ENCODE data around the gene CREB3L2. TPM values are rescaled to one million over a fixed set of nuclear protein-coding genes. Genes with fewer than 3 reads are reported as not detected.
A peak's percentile ranks its signal among the peaks of the same experiment; 100 is the strongest.

Gene CREB3L2
- total and polyA plus RNA-seq, 3 experiments from 2014 or later = 12.5 to 25.0 (median 23.9) TPM

GRCh38 chr7:137952426-137952805 is 49.5 kb downstream of the CREB3L2 start:
- Mint-ChIP-seq H3K4me3 (no peak overlapping the region), H3K27ac (no peak overlapping the region), H3K4me1 (peaks cover 17 to 30% (median 19%) of the 10 kb centered on the region in 3 donors), H3K9me3 (no peaks in the 10 kb centered on the region), H3K36me3 (peaks cover 0 to 3% (median 2%) of the 10 kb centered on the region in 3 donors), H3K27me3 (no peaks in the 10 kb centered on the region)
- DNase-seq = no peak
- no peaks in the 10 kb centered on the region for H3K9me3 ChIP-seq (ENCODE audit: low read length)
- no peak overlapping the region for H3K4me3 ChIP-seq (ENCODE audit: low read length)
- POLR2A ChIA-PET = no interaction called here
- H3K27ac ChIP-seq (ENCODE audit: low read depth, low read length) = no peak overlapping the region
- H3K36me3 ChIP-seq (ENCODE audit: insufficient read depth, low read length) = no peaks in the 10 kb centered on the region
- H3K4me1 ChIP-seq (ENCODE audit: insufficient read depth, low read length) = peaks cover 8% of the 10 kb centered on the region
- no peaks in the 10 kb centered on the region for H3K27me3 ChIP-seq (ENCODE audit: insufficient read depth, low read length, poor library complexity, severe bottlenecking)
- CTCF ChIA-PET = no interaction called here

- Mint-ChIP-seq H3K36me3 (peaks cover 0 to 2% (median 0%) of the 10 kb centered on the region in 3 donors), H3K9me3 (no peaks in the 10 kb centered on the region), H3K4me1 (peaks cover 16 to 30% (median 19%) of the 10 kb centered on the region in 3 donors), H3K4me3 (no peak overlapping the region), H3K27me3 (no peaks in the 10 kb centered on the region), H3K27ac (no peak overlapping the region)
- ChIA-PET CTCF (no interaction called here), POLR2A (no interaction called here)
- Histone ChIP-seq H3K27ac (ENCODE audit: low read depth, low read length) (no peak overlapping the region), H3K27me3 (ENCODE audit: insufficient read depth, low read length, poor library complexity, severe bottlenecking) (no peaks in the 10 kb centered on the region), H3K9me3 (ENCODE audit: low read length) (no peaks in the 10 kb centered on the region), H3K4me3 (ENCODE audit: low read length) (no peak overlapping the region), H3K36me3 (ENCODE audit: insufficient read depth, low read length) (no peaks in the 10 kb centered on the region), H3K4me1 (ENCODE audit: insufficient read depth, low read length) (peaks cover 8% of the 10 kb centered on the region)
- DNase-seq = no peak
These were observed 50.0 kb downstream of the CREB3L2 start for GRCh38 chr7:137951700-137952425.

- Mint-ChIP-seq H3K4me1 (peaks cover 16 to 30% (median 19%) of the 10 kb centered on the region in 3 donors), H3K27me3 (no peaks in the 10 kb centered on the region), H3K27ac (no peak overlapping the region), H3K4me3 (no peak overlapping the region), H3K9me3 (no peaks in the 10 kb centered on the region), H3K36me3 (peaks cover 0 to 2% (median 0%) of the 10 kb centered on the region in 3 donors)
- Histone ChIP-seq H3K27me3 (ENCODE audit: insufficient read depth, low read length, poor library complexity, severe bottlenecking) (no peaks in the 10 kb centered on the region), H3K9me3 (ENCODE audit: low read length) (no peaks in the 10 kb centered on the region), H3K4me1 (ENCODE audit: insufficient read depth, low read length) (peaks cover 8% of the 10 kb centered on the region), H3K36me3 (ENCODE audit: insufficient read depth, low read length) (no peaks in the 10 kb centered on the region), H3K4me3 (ENCODE audit: low read length) (no peak overlapping the region), H3K27ac (ENCODE audit: low read depth, low read length) (no peak overlapping the region)
- no peak for DNase-seq
- CTCF ChIA-PET = no interaction called here
- POLR2A ChIA-PET = no interaction called here
These were observed 50.9 kb downstream of the CREB3L2 start for GRCh38 chr7:137950967-137951366.

GRCh38 chr7:137950263-137950621 is 51.6 kb downstream of the CREB3L2 start:
- Histone ChIP-seq H3K27ac (ENCODE audit: low read depth, low read length) (no peak overlapping the region), H3K9me3 (ENCODE audit: low read length) (no peaks in the 10 kb centered on the region), H3K36me3 (ENCODE audit: insufficient read depth, low read length) (no peaks in the 10 kb centered on the region), H3K4me3 (ENCODE audit: low read length) (no peak overlapping the region), H3K4me1 (ENCODE audit: insufficient read depth, low read length) (peaks cover 8% of the 10 kb centered on the region), H3K27me3 (ENCODE audit: insufficient read depth, low read length, poor library complexity, severe bottlenecking) (no peaks in the 10 kb centered on the region)
- peaks cover 16 to 30% (median 19%) of the 10 kb centered on the region in 3 donors for H3K4me1 Mint-ChIP-seq
- peaks cover 0 to 2% (median 0%) of the 10 kb centered on the region in 3 donors for H3K36me3 Mint-ChIP-seq
- no peak for DNase-seq
- ChIA-PET POLR2A (no interaction called here), CTCF (interaction anchor here (1.3 kb wide), 1 partner anchor 59 kb away, joined by 3 read pairs; no protein-coding TSS in a partner anchor)
- no peaks in the 10 kb centered on the region for H3K27me3 Mint-ChIP-seq
- H3K27ac Mint-ChIP-seq = peak overlapping the region in 1 of 8 donors; percentile 58
- no peaks in the 10 kb centered on the region for H3K9me3 Mint-ChIP-seq
- no peak overlapping the region for H3K4me3 Mint-ChIP-seq

GRCh38 chr7:137949416-137950262 is 52.2 kb downstream of the CREB3L2 start:
- no peak for DNase-seq
- H3K4me3 ChIP-seq (ENCODE audit: low read length) = no peak overlapping the region
- no peaks in the 10 kb centered on the region for H3K36me3 ChIP-seq (ENCODE audit: insufficient read depth, low read length)
- no peaks in the 10 kb centered on the region for H3K27me3 ChIP-seq (ENCODE audit: insufficient read depth, low read length, poor library complexity, severe bottlenecking)
- no peak overlapping the region for H3K4me3 Mint-ChIP-seq
- H3K27ac ChIP-seq (ENCODE audit: low read depth, low read length) = no peak overlapping the region
- H3K27ac Mint-ChIP-seq = no peak overlapping the region
- ChIA-PET CTCF (interaction anchor here (1.3 kb wide), 1 partner anchor 59 kb away, joined by 3 read pairs; no protein-coding TSS in a partner anchor), POLR2A (no interaction called here)
- H3K4me1 Mint-ChIP-seq = peaks cover 16 to 30% (median 19%) of the 10 kb centered on the region in 3 donors
- no peaks in the 10 kb centered on the region for H3K9me3 ChIP-seq (ENCODE audit: low read length)
- no peaks in the 10 kb centered on the region for H3K9me3 Mint-ChIP-seq
- no peaks in the 10 kb centered on the region for H3K27me3 Mint-ChIP-seq
- H3K36me3 Mint-ChIP-seq = peaks cover 0 to 2% (median 0%) of the 10 kb centered on the region in 3 donors
- peaks cover 8% of the 10 kb centered on the region for H3K4me1 ChIP-seq (ENCODE audit: insufficient read depth, low read length)

GRCh38 chr7:137948845-137949330 is 53.0 kb downstream of the CREB3L2 start:
- CTCF ChIA-PET = no interaction called here
- peaks cover 16 to 30% (median 17%) of the 10 kb centered on the region in 3 donors for H3K4me1 Mint-ChIP-seq
- no peaks in the 10 kb centered on the region for H3K36me3 ChIP-seq (ENCODE audit: insufficient read depth, low read length)
- no peak overlapping the region for H3K27ac Mint-ChIP-seq
- no peak overlapping the region for H3K4me3 ChIP-seq (ENCODE audit: low read length)
- H3K27ac ChIP-seq (ENCODE audit: low read depth, low read length) = no peak overlapping the region
- H3K9me3 ChIP-seq (ENCODE audit: low read length) = no peaks in the 10 kb centered on the region
- H3K27me3 Mint-ChIP-seq = no peaks in the 10 kb centered on the region
- no peak overlapping the region for H3K4me3 Mint-ChIP-seq
- POLR2A ChIA-PET = no interaction called here
- H3K36me3 Mint-ChIP-seq = no peaks in the 10 kb centered on the region
- H3K9me3 Mint-ChIP-seq = no peaks in the 10 kb centered on the region
- peaks cover 8% of the 10 kb centered on the region for H3K4me1 ChIP-seq (ENCODE audit: insufficient read depth, low read length)
- DNase-seq = no peak
- H3K27me3 ChIP-seq (ENCODE audit: insufficient read depth, low read length, poor library complexity, severe bottlenecking) = no peaks in the 10 kb centered on the region

GRCh38 chr7:137948083-137948844 is 53.6 kb downstream of the CREB3L2 start:
- Mint-ChIP-seq H3K4me1 (peaks cover 16 to 30% (median 16%) of the 10 kb centered on the region in 3 donors), H3K9me3 (no peaks in the 10 kb centered on the region), H3K4me3 (no peak overlapping the region), H3K36me3 (no peaks in the 10 kb centered on the region), H3K27ac (peak overlapping the region in 2 of 8 donors; percentile 1 to 59), H3K27me3 (no peaks in the 10 kb centered on the region)
- Histone ChIP-seq H3K27ac (ENCODE audit: low read depth, low read length) (no peak overlapping the region), H3K36me3 (ENCODE audit: insufficient read depth, low read length) (no peaks in the 10 kb centered on the region), H3K4me1 (ENCODE audit: insufficient read depth, low read length) (peaks cover 8% of the 10 kb centered on the region), H3K9me3 (ENCODE audit: low read length) (no peaks in the 10 kb centered on the region), H3K4me3 (ENCODE audit: low read length) (no peak overlapping the region), H3K27me3 (ENCODE audit: insufficient read depth, low read length, poor library complexity, severe bottlenecking) (no peaks in the 10 kb centered on the region)
- POLR2A ChIA-PET = no interaction called here
- CTCF ChIA-PET = no interaction called here
- no peak for DNase-seq

Data from CD8-positive, alpha-beta memory T cell (primary cell).